ENCODE measurements around the gene CACNA2D3.

GRCh38 chr3:54733106-54734006 is 611.0 kb downstream of the CACNA2D3 start:
- no peak for TF ChIP-seq CTCF (IDR thresholded peaks at IDR 0.05)
- TF ChIP-seq POLR2A (IDR thresholded peaks at IDR 0.05), result no peak
- no peak for TF ChIP-seq POLR2AphosphoS5 (IDR thresholded peaks at IDR 0.05)
- TF ChIP-seq EP300 (IDR thresholded peaks at IDR 0.05), result no peak

Data from upper lobe of left lung (tissue), 4 donors.